ENCODE measurements around the gene ALDH16A1.
"Not testable (repeated sequence)": the region's sequence is repeated elsewhere in the genome, so short reads cannot be mapped to it uniquely, and the experiment has no call there.

The ALDH16A1 gene

DNA sequence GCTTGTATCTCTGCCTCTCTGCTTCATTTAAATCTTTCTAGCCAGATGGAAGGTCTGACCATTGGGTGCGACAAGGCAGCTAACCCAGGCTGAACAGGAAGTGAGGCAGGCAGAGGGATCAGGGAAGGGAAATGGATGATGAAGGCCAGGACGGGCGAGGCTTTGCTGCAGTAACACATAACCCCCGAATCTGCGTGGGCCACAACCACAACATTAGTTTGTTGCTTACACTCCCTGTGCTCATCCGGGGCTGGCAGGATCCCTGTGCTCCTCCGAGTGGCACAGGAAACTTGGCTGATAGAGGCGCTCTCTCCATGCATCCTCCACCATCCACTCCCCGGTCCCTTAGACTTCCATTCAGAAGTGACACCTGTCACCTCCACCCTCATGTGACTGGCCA, 19.9 kb downstream of the ALDH16A1 start:
- TF ChIP-seq, protein P1, sequence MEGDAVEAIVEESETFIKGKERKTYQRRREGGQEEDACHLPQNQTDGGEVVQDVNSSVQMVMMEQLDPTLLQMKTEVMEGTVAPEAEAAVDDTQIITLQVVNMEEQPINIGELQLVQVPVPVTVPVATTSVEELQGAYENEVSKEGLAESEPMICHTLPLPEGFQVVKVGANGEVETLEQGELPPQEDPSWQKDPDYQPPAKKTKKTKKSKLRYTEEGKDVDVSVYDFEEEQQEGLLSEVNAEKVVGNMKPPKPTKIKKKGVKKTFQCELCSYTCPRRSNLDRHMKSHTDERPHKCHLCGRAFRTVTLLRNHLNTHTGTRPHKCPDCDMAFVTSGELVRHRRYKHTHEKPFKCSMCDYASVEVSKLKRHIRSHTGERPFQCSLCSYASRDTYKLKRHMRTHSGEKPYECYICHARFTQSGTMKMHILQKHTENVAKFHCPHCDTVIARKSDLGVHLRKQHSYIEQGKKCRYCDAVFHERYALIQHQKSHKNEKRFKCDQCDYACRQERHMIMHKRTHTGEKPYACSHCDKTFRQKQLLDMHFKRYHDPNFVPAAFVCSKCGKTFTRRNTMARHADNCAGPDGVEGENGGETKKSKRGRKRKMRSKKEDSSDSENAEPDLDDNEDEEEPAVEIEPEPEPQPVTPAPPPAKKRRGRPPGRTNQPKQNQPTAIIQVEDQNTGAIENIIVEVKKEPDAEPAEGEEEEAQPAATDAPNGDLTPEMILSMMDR (IDR thresholded peaks at IDR 0.05; ENCODE audit: insufficient read depth, low read depth, low read length, missing control alignments): no peak
- DNase-seq (ENCODE audit: low read depth): no peak
- H3K4me3 ChIP-seq (ENCODE audit: low read depth, low read length): no peak overlapping the region

GRCh38 chr19:49473501-49473867, 20.5 kb downstream of the ALDH16A1 start:
- not testable (repeated sequence) for DNase-seq (ENCODE audit: low read depth)
- peak overlapping the region; percentile 67 for H3K4me3 ChIP-seq (ENCODE audit: low read depth, low read length)

GRCh38 chr19:49473868-49474541, 21.0 kb downstream of the ALDH16A1 start, which contains the start of gene FLT3LG:
TSS of gene FLT3LG (plus strand) at chr19:49474215. CDS start at chr19:49474640, 425 bp downstream.
- DNase-seq (ENCODE audit: low read depth): peak; percentile 93
- TF ChIP-seq, protein P1 (IDR thresholded peaks at IDR 0.05; ENCODE audit: insufficient read depth, low read depth, low read length, missing control alignments): peak; percentile 98
- peak within 1 kb of the TSS; percentile 67 for H3K4me3 ChIP-seq (ENCODE audit: low read depth, low read length)

DNA sequence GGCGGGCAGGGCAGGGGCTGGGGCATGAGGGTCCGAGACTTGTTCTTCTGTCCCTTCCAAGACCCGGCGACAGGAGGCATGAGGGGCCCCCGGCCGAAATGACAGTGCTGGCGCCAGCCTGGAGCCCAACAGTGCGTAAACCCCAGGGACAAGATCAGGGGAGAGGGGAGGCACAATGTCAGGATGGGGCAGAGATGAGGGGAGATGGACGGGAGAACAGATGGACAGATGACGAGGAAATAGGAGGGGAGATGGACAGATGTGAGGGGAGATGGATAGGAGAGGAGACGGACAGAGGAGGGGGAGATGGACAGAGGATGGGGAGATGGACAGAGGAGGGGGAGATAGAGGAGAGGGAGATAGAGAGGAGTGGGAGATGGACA, 21.5 kb downstream of the ALDH16A1 start:
- peak overlapping the region; percentile 67 for H3K4me3 ChIP-seq (ENCODE audit: low read depth, low read length)
- DNase-seq (ENCODE audit: low read depth): no peak
- TF ChIP-seq, protein P1 (IDR thresholded peaks at IDR 0.05; ENCODE audit: insufficient read depth, low read depth, low read length, missing control alignments): no peak

- H3K4me3 ChIP-seq (ENCODE audit: low read depth, low read length): no peak overlapping the region
- TF ChIP-seq, protein P1 (IDR thresholded peaks at IDR 0.05; ENCODE audit: insufficient read depth, low read depth, low read length, missing control alignments): no peak
- DNase-seq (ENCODE audit: low read depth): peak; percentile 1
Observed at GRCh38 chr19:49475191-49475917, 22.3 kb downstream of the ALDH16A1 start.

- no peak overlapping the region for H3K4me3 ChIP-seq (ENCODE audit: low read depth, low read length)
- TF ChIP-seq, protein P1 (IDR thresholded peaks at IDR 0.05; ENCODE audit: insufficient read depth, low read depth, low read length, missing control alignments): peak; percentile 32
- DNase-seq (ENCODE audit: low read depth): peak; percentile 42
Observed at GRCh38 chr19:49475995-49476880, 23.2 kb downstream of the ALDH16A1 start.
